CD4-positive, alpha-beta T cell treated with Interleukin-12 subunit alpha and Interleukin-12 subunit beta, for 1 hour (primary cell): ENCODE measurements around the gene SATB1.
"Not testable (repeated sequence)": the region's sequence is repeated elsewhere in the genome, so short reads cannot be mapped to it uniquely, and the experiment has no call there.

Source experiments
- DNase-seq: peaks from one replicate; pipeline ENCODE4 v3.0.0-alpha.2; 2020

SATB1 gene

DNA sequence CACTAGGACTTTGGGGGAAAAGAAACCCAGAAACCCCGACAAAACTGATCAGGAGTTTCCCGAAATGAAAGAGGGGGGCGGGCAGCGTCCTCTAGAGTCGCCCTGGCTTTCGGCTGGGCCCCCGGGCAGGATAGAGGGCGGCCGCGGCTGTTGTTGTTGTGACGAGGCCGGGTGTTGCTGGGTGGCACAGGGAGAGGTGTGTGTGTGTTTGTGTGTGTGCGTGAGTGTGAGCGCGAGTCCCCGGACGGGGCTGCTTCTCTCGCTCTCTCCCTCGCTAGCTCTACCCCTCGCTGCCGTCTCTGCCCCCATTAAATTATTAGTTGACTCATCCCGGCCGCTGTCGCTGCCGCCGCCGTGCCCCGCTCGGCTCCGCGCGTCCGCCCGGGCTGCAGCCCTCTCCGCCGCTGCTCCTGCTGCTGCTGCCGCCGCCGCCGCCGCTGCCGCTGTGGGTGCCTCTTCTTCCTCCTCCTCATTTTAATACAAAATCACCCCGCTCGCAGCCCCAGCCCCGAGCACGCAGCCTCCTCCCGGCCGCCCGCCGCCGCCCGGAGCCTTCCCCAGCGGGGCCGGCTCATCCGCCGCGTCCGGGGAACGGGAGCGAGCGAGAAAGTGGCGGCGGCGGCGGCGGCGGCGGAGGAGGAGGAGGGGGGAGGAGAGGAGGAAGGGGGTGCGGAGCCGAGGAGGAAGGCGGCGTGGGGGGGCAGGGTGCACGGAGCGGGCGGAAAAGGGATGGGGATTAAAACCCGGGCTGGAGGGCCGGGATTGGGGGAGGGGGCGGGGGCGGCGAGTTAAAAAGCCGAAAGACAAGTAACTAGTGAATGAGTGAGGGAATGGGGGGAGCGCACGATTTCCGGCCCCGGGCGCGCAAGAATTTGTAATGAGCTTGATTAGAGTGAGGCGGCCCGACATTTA, at the start of gene SATB1:
Gene SATB1, minus strand, starts transcription at position 611 of the 912 bp plus-strand sequence. CDS start 4,372 bp downstream, outside the sequence.
- peak; percentile 73 for DNase-seq

DNA sequence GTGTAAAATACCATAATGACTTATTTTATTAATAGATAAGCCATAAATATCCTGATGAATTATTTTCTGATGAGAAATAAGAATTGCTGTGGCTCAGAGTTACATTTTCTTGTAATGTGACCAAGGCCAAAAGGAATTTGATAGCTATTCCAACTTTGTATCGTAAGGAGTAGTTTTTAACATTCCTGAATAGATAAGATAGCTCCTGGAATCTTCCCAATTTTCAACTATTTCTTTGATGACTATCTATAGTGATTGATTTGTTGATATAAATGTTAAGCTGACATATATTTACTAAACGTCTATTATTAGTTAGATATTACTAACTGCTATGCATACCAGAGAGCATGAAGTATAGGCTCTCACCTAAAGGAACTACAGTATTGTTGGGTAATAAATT, 49.1 kb upstream of the SATB1 start:
- DNase-seq = no peak

DNA sequence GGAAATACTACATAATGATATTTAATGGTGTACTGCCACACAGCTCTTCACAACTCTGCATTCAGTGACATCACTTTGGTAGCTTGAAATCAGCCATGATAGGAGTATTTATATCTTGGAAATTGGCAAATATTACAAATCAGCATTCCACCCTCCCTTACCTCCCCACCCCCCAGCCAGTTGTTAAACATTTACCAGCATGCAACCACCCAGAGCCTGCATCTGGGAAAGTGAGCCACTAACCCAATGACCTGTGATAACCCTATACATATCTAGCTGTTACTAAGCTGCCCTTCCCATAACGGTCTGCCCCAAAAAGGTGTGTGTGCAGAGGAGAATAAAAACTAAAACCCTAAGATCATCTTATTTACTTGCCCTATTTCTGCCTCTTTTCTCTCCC, 44.6 kb upstream of the SATB1 start:
- DNase-seq = no peak

DNA sequence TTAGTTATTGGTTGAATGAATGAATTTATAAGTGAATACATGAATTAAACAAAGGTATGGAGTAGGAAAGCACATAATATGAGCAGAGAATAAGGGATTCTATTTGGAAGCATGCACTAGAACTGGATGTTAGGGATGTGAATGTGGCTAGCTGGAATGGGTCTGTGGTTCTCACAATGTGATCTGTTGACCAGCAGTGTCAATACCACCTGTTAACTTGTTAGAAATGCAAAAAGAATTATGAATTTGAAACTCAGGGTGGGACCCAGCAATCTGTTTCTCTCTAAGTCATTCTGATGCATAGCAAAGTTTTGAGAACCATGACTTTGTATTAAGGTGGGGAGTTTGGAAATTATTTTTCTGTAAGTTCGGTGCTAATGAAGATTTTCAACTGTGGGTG, 41.0 kb upstream of the SATB1 start:
- DNase-seq = no peak

DNA sequence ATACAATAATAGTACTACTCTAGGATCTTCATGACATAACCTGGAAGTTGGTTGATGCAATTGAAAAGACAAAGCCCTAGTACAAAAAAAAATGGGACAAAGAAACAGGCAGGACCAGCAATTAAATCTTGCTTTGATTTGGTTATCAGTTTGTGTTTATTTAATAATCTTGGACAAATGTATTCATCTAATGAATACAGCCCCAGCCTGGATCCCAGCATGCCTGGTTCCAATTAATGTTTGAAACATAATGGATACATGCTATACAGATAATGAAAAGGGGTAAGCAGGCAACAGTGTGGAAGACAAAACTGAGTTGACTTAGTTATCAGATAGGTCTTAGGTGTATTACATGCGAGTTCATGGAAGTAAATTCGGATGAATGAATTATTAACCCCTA, 29.6 kb upstream of the SATB1 start:
- no peak for DNase-seq

DNA sequence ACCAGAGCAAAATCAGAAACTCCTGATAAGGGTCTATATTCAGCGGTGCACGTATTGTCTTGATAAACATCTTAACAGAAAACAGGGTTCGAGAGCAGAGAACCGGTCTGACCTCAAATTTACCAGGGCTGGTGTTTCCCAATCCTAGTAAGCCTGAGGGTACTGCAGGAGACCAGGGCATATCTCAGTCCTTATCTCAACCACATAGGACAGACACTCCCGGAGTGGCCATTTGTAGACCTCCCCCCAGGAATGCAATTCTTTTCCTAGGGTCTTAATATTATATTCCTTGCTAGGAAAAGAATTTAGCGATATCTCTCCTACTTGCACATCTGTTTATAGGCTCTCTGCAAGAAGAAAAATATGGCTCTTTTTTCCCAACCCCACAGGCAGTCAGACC, 24.5 kb upstream of the SATB1 start:
- not testable (repeated sequence) for DNase-seq

DNA sequence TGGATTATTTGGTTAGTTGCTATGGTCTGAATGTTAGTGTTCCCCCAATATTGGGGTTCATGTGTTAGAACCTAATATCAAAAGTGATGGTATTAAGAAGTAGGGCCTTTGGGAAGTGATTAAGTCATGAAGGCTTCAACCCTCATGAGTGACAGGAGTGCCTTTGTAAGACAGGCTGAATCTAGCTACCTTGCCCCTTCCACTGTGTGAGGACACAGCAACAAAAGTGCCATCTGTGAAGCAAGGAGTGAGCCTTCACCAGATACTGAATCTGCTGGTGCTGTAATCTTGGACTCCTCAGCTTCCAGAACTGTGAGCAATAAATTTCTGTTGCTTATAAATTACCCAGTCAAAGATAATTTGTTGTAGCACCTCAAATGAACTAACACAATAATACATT, 22.6 kb upstream of the SATB1 start:
- no peak for DNase-seq

DNA sequence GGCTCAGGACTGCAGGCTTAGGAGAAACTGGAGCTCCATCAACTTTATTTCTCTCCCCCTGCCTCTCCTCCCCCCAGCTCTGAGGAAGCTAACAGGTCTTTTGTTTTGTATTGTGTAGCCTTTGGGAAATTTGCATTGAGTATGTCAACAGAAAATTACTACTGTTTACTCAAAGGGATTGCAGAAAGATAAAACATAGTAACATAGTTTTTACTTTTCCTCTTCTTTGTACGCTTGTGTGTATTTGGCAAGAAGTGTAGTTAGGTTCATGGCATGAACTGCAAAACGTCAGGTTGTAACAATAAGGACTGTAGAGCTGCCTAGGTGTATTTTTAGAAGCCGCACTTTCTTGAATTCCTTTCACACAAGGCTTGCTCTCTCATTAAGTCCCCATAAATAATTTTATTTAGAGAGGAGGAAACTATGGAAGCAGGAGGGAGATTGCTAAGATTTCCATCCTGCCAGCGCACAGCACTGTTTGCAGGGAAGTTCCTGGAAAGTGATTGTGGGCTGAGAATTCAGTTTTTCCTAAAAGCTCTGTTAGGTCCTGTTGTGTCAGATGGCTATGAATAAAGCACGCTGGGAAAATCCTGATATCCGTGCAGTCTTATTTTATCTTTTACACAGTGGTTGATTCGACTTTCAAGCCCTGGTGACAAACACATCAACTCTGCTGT, 21.1 kb upstream of the SATB1 start:
- DNase-seq = no peak

DNA sequence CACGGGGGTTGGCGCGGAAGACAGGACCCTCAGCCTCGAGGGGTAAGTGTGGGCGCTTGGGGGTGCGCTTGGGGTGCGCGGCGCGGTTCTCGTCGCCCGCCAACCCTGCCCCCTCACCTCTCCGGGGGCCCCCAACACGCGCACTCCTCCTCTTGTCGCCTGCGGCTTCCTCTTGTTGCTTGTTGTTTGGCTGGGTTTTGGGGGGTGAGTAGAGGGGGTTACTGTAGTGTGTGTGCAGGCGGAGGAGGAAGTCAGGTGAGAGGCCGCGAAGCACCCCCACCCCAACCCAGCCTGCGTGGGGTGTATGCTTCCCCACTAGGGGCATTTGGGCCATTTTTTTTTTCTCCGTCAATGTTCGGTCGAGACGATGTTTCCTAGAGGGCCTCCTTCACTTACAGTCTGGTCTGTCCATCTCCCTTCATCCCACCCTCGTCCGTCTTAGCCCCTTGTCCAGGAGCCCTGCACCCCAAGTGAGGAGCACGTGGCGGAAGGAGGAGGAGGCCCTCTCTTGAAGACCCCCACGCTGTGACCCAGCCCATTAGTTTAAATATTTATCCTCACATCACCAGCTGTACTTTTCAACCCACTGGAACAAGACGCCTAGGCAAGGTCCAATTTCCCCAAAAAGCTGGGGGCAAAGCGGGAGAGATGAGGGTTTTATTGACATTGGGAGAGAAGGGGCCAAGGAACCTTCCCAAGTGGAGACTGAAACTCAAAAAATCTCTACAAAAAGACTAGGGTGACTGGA, 20.4 kb upstream of the SATB1 start:
- peak; percentile 82 for DNase-seq

DNA sequence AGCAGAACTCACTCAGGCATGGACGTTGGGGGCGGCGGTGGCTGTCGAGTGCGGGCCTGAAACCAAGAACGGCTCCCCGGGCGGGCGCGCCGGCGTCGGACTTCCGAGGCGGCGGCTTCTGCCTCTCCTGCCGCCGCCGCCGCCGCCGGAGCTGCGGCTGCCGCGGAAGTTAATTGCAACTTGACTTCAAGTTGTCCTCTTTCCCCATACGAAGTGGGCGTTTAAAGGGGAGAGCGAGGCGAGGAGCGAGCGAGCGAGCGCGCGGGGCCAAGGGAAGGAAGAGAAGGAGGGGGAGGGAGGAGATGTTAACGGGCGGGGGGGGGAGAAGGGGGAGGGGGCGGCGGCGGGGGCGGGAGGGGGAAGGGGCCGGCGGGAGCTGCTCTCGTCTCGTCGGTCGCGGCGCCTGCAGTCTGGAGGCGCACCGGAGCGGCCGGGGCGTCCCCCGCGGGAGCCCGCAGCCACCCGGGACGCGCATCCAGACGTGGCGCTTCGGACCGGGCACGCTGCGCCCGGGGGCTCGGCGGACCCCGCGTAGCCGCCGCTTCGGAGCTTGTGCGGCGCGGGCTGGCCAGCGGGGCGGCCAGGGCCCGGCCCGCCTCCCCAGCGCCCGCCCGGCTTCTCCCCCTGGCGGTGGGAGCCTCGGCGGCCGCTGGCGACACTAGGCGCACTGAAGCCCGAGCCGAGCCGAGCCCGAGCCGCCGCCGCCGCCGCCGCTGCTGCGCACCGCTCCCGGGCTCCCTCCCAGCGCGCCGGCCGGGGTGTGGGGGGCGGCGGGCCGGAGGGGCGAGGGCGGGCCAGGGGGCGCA, 19.7 kb upstream of the SATB1 start:
- peak; percentile 82 for DNase-seq

DNA sequence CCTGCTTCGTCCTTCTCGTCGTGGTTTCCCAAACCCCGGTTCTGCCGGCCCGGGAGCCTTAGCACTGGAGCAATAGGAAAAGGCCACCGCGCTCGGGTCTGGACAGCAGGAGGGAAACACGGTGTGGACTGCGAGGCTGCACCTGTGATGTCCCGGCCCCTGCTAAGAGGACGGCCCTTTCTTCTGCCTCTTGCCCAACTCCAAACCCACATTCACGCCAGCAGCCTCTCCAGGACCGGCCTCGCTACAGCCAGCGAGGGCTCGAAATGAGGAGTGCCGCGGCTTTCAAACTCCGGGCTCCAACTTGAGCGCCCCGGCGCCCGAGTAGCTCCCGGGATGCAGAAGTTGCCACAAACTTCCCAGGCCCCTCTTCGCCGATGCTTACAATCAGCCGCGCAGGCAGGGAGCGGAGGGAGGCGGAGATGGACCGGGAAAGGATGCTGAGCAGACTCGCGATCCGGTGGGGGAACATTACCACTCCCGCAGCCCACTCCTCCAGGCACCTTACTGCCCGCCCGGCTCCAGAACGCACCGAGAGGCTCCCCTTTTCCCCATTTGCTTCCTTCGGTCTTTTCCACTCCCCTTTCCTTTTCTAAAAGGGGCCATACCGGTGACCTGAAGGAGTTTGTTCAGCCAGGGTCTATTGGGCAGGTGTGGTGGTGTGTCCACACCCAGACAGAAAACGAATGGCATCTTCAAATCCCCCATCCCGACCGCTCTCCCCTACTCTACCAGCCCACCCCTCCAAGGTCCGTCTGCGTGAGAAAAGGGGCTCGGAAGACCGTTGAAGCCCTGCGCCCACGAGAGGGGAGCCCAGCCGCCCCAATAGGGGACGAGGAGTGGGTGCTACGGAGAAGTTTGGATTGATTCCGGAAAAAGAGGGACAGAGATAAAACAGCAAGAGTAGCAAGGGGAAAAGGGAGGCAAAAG, 18.8 kb upstream of the SATB1 start:
- no peak for DNase-seq

DNA sequence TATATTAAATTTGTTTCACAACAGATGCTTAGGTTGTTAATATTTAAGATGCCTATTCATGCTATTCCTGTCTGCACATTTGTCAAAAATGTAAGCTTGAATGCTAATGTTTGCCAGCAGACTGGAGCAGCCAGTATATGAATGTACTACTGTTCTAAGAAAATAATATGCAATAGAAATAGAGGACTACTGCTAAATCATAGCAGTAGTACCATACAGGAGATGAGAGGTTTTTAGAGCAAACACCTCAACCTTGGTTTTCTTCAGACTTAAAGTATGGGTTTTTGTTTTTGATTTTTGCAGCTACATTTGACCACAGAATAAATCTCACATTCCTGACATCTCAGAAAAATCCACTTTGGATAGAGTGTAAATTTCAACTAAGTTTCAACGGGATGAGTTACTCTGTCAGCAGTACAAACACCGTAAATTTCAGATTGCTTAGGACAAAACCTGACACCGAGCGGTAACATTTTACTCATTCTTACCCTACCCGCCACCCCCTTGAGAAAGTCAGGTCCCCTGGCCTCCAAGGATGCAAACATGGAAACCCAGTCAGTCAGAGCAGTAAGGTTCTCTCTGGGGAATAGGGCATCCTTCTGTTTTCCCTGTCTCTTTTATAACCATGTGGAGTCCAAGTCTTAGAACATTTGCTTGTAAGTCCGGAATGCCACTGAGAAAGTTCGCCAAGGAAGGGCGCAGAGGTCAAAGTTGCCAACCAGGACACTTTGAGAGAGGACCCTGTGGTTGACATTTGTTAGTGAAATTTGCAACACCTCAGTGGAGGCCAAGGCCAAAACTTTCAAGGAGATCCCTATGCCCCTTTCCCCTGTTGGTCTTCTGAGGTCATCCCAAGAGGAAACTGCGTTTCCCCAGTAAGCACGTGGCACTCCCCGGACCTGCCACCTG, 17.9 kb upstream of the SATB1 start:
- no peak for DNase-seq

DNA sequence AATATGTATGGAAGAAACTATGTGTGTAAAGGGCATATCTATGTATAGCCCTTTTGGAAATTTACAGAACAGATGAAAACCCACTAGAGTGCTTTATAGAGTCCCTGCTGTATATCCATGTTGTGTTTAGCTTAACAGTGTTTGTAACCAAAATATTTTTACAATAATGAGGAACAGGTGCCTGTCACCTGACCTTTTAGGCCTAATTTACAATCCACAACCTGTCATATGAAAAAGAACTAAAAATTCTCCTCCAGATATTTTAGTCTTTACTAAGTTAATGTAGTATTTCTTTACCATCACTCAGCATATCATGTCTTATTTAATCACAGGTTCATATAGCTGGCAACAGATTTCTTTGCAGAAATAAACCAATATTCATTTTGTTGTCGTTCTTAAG, 16.4 kb upstream of the SATB1 start:
- no peak for DNase-seq

DNA sequence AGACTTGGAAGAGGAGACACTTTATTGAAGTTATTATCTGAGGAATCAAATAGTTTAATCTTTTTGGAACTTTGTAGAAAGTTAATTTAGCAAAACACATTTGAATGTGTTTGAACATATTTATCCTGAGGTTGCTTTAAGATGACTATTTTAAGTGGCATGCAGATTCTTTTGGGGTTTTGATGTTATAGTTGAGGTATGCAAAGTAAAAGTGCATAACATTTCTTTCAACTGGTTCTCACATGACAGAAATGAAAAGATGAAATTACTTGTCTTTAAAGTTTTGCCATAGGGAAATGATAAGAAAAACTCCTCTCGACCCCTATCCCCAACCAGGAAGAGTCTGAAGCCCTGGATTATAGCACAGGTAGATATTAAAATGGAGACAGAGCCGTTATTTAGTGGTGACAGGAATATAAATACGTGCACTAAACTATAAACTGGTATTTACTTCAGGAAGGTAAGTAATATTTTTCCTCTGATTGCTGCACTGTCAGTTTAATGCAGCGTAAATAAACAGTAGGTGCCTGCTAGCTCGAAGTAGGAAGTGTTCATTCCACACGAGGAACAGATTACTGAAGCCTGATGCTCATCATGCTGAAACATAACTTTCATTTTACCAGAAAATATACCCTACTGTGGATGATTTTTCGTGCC, 15.1 kb upstream of the SATB1 start:
- no peak for DNase-seq

DNA sequence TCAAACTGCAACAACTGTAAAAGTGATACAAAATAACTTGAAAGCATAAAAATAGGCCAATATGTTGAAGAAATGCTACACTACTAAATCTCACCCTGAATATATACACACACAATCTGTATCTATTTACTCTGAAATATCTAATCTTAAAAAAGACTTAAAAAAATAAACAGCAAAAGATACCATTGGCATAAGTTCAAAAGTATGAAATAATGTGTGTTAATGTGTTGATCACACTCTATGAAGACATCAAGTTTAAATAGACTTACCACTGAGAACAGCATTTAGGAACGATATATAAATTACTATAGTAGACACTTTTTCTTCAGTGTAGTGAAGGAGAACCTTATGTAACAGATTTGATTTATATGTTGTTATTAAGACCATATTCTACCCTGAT, 14.1 kb upstream of the SATB1 start:
- no peak for DNase-seq

DNA sequence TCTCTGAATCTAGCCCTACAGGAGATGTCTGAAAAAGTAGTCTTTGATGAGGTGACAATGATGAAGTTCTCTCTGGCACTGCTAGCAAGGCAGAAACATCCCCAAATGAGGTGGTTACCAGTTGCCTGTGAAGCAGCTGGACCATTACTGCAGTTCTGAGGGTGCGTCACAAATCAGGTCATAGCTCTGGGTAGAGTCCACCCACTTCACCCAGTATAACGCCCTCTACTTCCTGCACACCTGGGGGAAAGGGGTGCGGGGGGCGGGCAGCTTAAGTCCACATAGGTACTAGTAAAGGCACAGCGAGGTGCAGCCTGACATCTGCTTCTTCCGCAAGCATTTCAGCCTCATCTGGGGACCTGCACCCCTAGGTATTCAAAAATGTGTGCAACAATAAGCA, 13.4 kb upstream of the SATB1 start:
- peak; percentile 75 for DNase-seq

DNA sequence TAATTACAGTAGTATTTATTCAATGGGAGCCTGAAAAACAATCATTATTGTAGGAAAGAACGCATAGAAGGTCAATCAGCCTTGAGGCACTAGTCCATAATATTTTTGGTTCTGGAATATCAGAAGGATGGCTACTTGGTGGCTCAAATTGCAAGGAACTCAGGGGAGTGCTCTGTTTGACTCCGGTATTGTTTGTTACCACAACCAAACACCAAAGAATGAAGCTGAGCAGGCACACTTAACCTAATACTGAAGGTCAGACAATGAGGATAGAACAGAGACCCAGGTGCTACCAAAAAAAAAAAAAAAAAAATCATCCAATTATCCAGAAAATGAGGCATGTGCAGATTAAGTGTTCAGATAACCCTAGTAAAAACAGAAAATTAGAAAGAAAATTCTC, 11.1 kb upstream of the SATB1 start:
- DNase-seq = no peak

DNA sequence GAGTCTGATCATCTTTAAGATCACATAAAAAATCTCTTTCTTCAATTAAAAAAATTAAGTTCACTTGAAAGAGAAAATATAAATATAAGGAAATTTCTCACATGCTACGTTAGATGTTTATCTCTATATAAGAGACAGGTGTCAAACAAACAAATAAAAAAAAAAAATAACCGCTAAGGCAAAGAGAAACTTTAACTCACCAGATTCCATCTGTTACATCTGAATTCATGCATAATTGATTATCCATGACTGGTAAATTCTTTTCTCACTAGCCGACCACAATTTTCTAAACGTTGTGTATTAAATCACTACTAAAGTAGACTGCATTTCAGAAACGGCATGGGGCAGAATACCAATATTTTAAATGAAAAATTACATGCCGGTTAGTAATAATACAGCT, 9.6 kb upstream of the SATB1 start:
- no peak for DNase-seq

DNA sequence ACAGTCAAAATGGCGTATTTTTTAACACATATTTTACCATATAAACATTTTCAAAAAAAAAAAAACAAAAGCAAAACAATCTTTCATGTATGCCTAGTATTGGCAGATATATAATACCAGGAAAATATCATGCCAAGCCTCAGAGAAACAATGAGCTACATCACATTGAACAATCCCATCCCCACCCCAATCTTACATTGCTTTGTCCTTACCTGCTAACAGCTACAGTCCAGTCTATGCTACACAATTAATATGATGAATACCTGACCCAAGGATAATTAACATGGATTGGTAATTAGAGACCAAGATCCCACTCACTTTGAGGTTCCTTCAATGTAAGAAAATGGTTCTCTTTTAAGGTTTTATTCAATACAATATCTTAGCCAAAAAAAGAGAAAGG, 7.6 kb upstream of the SATB1 start:
- no peak for DNase-seq

DNA sequence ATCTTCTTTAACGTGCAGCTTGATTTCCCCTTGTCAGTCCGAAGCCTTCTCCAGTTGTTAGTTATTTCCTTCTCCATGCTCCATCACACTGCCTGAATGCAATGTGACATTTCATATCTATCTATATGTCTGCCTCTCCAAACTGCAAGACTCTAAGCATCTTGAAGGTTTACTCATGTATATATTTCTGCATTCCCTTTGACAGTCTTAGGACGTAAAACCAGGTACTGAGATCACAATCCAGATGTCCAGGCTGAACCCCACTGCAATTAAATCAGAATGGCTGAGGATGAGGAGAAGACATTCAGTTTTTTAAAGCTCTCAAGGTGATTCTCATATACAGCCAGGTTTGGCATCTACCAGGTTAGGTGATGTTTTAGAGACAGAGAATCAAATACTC, 6.1 kb upstream of the SATB1 start:
- DNase-seq = no peak
